NAMALWA (cell line): Measurements from ENCODE around the gene ARHGAP10.
A peak's percentile ranks its signal among the peaks of the same experiment; 100 is the strongest.

Experiments
- DNase-seq: peaks from one replicate; pipeline ENCODE4 v3.0.0-alpha.2; 2015; ENCODE audit warnings: low spot score

The ARHGAP10 gene

GRCh38 chr4:148030193-148030873 is 298.4 kb downstream of the ARHGAP10 start:
- DNase-seq, result no peak

GRCh38 chr4:148034813-148035212 is 302.9 kb downstream of the ARHGAP10 start:
- no peak for DNase-seq

DNA sequence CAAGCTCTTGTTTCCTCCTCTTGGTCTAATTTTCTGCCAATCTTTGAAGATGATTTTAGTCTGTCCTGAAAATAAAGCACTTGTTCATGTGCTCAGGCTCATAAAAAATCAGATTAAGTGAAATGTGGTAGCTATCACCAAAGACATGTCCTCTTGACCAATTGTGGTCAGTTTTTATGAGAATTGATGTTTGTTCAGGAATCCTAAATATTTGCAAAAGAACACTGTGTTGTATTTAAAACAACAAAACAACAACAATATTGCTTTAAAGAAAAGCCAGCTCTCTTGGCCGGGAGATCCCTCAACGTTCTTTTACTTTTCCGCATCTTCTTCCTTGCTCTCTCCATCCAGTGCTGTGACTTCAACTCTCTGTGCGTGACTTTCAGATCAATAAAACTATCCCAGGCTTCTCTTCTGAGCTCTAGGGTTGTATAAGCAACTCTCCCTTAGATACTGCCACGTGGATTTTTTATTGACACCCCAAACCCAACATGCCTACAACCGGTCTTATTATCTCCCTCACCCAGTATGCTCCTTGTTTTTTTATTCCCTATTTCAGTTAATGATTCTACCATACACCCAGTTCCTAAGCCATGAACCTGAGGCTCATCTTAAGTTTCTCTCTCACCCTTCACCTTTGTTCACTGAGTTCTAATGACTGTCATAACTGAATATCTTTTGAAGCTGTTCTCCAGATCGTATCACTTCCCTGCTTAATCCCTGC is 309.9 kb downstream of the ARHGAP10 start:
- no peak for DNase-seq

GRCh38 chr4:148044089-148044911 is 312.4 kb downstream of the ARHGAP10 start:
- no peak for DNase-seq

DNA sequence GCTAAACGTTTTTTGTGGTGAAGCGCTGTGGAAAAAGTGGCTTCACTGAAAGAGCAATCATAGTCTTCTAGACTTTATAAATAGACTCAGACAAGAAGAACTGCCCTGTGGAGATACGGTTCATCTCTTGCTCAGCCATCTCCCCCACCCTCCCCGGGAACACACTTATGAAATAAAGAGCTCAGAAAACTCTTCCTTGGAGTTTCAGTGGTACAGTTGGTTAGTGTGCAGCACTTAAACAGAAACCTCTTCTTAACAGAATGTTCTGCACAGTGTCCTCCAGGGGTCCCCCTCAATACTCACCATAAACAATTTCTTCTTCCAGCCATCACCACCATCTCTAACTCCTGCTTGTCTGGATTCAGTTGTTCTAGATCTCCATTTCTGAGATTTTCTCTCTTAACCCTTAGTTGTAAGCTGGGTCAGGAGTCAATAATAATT is 313.0 kb downstream of the ARHGAP10 start:
- peak; percentile 27 for DNase-seq

GRCh38 chr4:148048598-148048997 is 316.7 kb downstream of the ARHGAP10 start:
- no peak for DNase-seq

- no peak for DNase-seq
These were observed 319.5 kb downstream of the ARHGAP10 start for GRCh38 chr4:148051403-148051802.

GRCh38 chr4:148052448-148052847 is 320.6 kb downstream of the ARHGAP10 start:
- no peak for DNase-seq

DNA sequence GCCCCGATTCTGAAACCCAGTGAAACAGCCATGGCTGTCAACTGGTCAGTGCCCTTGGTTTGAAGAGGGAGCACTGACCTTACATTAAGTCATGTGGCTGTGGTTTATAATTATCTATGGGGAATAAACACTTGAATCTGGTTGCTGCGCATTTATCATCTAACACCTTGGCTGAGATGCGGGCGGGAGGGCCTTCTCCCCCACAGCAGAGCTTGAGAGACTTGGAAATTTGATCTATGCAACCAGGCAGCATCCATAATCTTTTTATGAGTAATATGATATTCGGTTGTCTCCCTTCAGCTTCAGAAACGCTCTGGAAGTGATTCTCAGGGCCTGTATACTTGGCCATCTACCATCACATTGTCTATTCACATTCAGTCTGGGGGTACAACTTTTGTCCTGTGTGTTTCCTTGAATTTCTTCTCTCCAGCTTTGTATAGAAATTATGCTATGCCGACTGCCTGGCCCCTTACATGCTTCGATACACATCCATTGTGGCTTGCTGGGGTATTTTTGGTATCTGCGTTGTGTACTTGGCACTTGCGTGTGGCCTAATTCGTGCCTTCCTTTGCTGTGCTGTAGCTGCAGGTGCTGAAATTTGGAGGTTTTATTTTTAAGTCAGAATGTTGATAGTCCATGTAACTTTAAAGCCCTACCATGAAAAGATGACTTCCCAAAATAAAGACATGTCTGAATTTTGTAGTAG is 321.6 kb downstream of the ARHGAP10 start:
- peak; percentile 9 for DNase-seq

- DNase-seq, result peak; percentile 34
These were observed 322.4 kb downstream of the ARHGAP10 start for GRCh38 chr4:148054275-148054674.

DNA sequence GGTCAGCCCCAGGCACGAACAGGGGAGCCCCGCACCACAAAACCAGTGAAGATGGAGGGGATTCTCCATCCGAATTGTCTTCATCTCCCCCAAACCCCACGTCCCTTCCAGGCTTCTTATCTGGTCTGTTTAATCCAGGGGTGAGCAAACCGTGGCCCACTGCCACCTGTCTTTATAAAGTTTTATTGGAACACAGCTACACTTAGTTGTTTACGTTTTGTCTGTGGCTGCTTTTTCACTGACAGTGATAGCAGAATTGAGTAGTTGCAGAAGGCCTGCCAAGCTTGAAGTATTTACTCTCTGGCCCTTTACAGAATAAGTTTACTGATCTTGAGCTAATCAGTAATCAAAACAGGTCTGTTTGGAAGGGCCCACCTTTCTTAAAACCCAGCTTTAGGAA is 324.0 kb downstream of the ARHGAP10 start:
- no peak for DNase-seq

GRCh38 chr4:148056879-148057278 is 325.0 kb downstream of the ARHGAP10 start:
- peak; percentile 94 for DNase-seq

GRCh38 chr4:148057516-148057915 is 325.6 kb downstream of the ARHGAP10 start:
- DNase-seq, result peak; percentile 52

DNA sequence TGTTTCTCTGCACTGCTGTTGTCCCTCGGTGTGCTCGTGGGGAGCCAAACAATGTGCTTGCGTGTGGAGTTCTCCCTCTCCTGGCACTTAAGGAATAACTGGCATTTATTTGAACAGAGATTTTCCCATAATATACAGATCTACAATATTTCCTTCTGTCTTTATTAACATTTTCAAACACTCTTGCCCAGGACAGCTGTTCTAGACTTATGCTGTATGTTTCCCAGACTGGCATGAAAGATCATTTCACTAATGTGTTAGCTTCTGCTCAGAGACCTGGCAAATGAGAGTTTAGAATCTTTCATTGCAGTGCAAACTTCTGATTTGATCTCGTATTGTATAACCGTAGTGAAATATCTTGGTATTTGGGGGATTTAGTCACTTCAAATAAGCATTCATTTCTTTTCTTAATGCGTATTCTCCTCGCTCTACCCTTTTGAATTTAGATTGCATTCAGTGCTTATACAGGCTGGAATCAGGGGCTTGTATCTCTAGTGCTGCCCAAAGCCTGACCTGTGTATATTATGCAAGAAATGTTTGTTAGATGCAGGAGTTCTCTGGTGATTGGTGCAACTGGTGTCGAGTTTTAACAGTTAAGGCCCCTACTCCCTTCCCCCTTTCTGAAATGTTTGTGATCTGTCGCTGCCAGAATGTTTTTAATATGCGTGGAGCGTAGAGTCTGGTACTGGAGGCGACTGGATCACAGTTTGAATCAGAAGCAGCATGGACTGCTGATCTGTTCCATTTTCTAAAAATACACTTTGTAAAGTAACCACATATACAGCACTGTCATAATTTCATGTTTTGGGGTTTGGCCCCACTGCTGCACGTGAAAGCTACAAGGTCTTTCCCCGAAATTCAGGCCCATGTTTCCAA is 326.3 kb downstream of the ARHGAP10 start:
- DNase-seq, result no peak

DNA sequence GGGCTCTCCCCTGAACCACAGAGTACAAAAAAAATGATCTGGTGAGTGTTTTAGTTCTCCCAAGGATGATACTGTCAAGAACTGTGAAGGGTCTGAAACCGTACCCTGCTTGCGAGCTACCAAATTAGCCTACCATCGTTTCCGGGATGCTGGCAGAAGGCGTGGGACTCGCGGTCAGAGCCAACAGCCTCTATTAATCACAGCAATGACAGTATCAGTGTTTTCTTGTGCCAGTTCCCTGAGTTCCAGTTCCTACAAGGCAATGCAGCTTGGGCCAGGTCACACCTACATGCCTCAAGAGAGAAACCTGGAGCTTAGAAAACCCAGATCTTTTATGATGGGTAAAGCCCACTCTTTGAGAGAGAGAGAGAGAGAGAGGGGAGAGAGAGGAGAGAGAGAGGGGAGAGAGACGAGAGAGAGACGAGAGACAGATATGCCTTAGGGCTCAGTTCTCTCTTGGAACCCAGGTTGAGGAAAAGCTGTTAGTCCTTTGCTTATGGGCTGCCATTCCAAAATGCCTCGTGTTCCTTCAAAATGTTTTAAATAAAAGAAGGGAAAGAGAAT is 327.8 kb downstream of the ARHGAP10 start:
- DNase-seq, result no peak

GRCh38 chr4:148060264-148061140 is 328.6 kb downstream of the ARHGAP10 start:
- no peak for DNase-seq

GRCh38 chr4:148061141-148061481 is 329.2 kb downstream of the ARHGAP10 start:
- DNase-seq, result no peak

DNA sequence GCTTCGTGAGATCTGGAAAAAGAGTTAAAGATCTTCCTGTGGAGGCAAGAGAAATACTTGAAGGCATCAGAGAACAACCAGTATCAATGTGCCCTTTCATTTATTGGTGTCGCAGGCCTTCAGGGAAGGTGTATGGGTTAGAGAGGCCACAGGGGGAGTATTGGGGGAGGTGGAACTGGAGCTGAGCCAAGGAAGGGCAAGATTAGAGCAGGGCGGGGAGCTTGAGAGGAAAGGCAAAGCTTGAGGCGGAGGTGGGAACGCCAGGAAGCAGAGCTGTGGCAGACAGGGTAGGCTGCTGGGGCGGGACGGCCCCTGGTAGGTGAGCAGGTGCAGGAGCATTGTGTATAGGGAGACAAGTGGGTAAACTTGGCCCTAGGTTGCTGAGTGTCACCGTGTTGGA is 329.9 kb downstream of the ARHGAP10 start:
- no peak for DNase-seq

GRCh38 chr4:148062301-148062950 is 330.5 kb downstream of the ARHGAP10 start:
- DNase-seq, result no peak
